SK-N-SH treated with all-trans-retinoic acid at 6 μM for 48 hours (cell line): ENCODE data around the gene A1BG.

Experiments
- ATAC-seq: fragments of 200-7000 bp; cut with Tn5 transposase; 3 replicates; pipeline ENCODE4 v1.9.1; 2020; ENCODE audit warnings: mild to moderate bottlenecking, moderate library complexity
- BACH2 ChIP-seq: fragments of 250-450 bp; sonication (Bioruptor Pico); IDR thresholded peaks from 2 replicates; pipeline ENCODE4 v1.9.0; 2021; ENCODE audit warnings: mild to moderate bottlenecking, borderline replicate concordance
- ISL1 ChIP-seq: fragments of 250-450 bp; sonication (Bioruptor Pico); IDR thresholded peaks from 2 replicates; pipeline ENCODE4 v2.1.2; 2022; ENCODE audit warnings: mild to moderate bottlenecking, moderate library complexity
- OSR1 ChIP-seq: fragments of 250-450 bp; sonication (Bioruptor Pico); IDR thresholded peaks from 2 replicates; pipeline ENCODE4 v1.8.0; 2022; ENCODE audit warnings: moderate library complexity, mild to moderate bottlenecking, inconsistent platforms
- PPARA ChIP-seq: fragments of 250-450 bp; sonication (Bioruptor Pico); IDR thresholded peaks from 2 replicates; pipeline ENCODE4 v1.5.0; 2020; ENCODE audit warnings: mild to moderate bottlenecking, borderline replicate concordance
- SNAI2 ChIP-seq: fragments of 250-450 bp; sonication (Bioruptor Pico); IDR thresholded peaks from 2 replicates; pipeline ENCODE4 v1.5.0; 2020; ENCODE audit warnings: mild to moderate bottlenecking, moderate library complexity
- TCF4 ChIP-seq: fragments of 250-450 bp; sonication (Bioruptor Pico); IDR thresholded peaks from 2 replicates; pipeline ENCODE4 v1.8.0; 2021; ENCODE audit warnings: mild to moderate bottlenecking, moderate library complexity, borderline replicate concordance
- TOX ChIP-seq: fragments of 250-450 bp; sonication (Bioruptor Pico); IDR thresholded peaks from 2 replicates; pipeline ENCODE4 v1.8.0; 2021; ENCODE audit warnings: mild to moderate bottlenecking, moderate library complexity, borderline replicate concordance
- ZNF565 ChIP-seq: fragments of 450-650 bp; formaldehyde crosslinking; conservative IDR thresholded peaks from 2 replicates; pipeline ENCODE4 v1.5.0; 2020; ENCODE audit warnings: low read depth, mild to moderate bottlenecking, moderate library complexity
- ZNF8 ChIP-seq: fragments of 450-650 bp; formaldehyde crosslinking; IDR thresholded peaks from 2 replicates; pipeline ENCODE4 v1.5.0; 2020; ENCODE audit warnings: mild to moderate bottlenecking, moderate library complexity
- TF ChIP-seq, protein P1 (sequence below): fragments of 250-450 bp; sonication (Bioruptor Pico); IDR thresholded peaks from 2 replicates; pipeline ENCODE4 v1.5.0; 2020; ENCODE audit warnings: mild to moderate bottlenecking, moderate library complexity
- TF ChIP-seq, protein P2 (sequence below): fragments of 250-450 bp; sonication (Bioruptor Pico); IDR thresholded peaks from 2 replicates; pipeline ENCODE4 v1.8.0; 2020; ENCODE audit warnings: mild to moderate bottlenecking, moderate library complexity, borderline replicate concordance
- TF ChIP-seq, protein P3 (sequence below): fragments of 250-450 bp; sonication (Bioruptor Pico); IDR thresholded peaks from 2 replicates; pipeline ENCODE4 v1.5.1; 2021; ENCODE audit warnings: mild to moderate bottlenecking, moderate library complexity
- TF ChIP-seq, protein P4 (sequence below): fragments of 250-450 bp; sonication (Bioruptor Pico); IDR thresholded peaks from 2 replicates; pipeline ENCODE4 v1.8.0; 2021; ENCODE audit warnings: low read depth, mild to moderate bottlenecking, moderate library complexity, borderline replicate concordance

A1BG gene

DNA sequence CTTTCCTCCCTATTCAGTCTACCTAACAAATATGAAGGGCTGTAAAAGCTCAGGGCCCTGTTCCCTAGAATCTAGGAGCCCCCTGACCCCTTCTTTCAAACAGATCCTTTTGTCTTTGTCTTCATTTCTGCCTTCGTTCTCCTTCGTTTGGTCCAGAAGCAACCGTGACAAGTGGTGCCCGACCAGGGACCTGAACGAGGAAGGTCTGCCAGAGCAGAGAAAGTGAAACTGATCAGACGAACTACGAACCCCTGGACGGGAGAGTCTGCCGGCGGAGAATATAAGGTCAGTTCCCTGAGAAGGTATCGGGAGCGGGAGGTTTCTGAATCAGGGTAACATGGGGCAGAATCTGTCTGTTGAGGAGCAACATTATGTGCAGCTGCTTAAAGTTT is 47.4 kb downstream of the A1BG start (continued):
- no peak for TF ChIP-seq OSR1 (CRISPR knock-in tag)
- no peak for TF ChIP-seq TCF4 (CRISPR knock-in tag)
- no peak for TF ChIP-seq BACH2 (CRISPR knock-in tag)

DNA sequence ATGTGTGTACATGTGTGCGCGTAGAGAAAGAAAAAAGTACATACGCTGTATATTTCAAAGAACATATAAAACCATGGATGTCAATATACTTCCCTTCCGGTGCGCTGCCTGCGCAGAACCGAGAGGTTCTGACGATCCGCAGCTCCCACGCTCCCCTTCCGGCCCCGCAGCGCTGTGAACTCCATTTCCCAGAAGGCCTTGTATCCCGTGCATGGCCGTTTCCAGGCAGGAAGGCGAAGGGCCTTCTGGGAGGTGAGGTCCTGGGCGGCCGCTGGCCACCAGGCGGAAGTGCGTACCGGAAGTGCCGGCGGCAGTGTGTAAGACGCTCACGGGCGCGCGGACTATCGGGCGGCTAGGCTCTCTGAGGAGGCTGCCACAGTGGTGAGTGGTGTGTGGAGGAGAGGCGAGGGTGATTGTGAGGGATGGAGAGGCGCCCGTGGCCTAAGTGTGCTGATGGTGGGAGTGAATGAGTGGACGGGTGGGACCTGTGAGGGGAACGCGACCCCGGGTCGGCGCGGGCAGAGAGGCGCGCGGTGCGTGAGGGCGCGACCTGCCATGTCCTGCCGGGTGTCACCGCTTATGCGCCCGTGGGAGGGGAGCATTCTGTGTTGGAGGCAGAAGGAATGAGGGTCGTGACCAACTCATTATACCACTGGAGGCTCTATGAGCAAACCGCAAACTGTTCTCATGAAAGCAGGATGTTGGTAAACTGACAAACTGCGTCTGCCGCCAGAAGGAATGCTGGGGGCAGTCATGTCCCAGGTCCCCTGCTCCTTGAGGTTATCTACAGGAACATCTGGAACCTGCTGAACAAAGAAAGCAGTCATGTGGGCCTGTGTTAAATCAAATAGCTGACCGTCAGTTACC is 48.0 kb downstream of the A1BG start, which contains the start of gene ERVK3-1:
TSS of gene ERVK3-1 (plus strand) at position 313 of the 867 bp plus-strand sequence. CDS start 6,792 bp downstream, outside the sequence.
- ATAC-seq = peak; percentile 99

DNA sequence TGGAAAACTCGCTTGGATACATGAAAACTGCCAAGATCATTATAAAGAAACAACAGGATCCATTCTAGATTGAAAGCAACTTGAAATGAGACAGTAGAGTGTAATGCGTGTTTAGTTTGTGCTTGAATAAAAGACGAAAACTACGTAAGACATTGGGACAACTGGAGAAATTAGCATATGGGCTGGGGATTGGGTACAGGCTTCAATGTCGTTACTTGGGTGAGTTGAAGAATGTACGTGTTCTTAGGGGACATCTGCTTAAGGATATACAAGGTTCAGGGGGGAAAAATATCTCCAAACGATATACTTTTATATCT is 48.6 kb downstream of the A1BG start:
- ATAC-seq = peak; percentile 2; the same call in 2 of the 3 replicates
- TF ChIP-seq ZNF8 (CRISPR knock-in tag) = no peak
- TF ChIP-seq, protein P1, sequence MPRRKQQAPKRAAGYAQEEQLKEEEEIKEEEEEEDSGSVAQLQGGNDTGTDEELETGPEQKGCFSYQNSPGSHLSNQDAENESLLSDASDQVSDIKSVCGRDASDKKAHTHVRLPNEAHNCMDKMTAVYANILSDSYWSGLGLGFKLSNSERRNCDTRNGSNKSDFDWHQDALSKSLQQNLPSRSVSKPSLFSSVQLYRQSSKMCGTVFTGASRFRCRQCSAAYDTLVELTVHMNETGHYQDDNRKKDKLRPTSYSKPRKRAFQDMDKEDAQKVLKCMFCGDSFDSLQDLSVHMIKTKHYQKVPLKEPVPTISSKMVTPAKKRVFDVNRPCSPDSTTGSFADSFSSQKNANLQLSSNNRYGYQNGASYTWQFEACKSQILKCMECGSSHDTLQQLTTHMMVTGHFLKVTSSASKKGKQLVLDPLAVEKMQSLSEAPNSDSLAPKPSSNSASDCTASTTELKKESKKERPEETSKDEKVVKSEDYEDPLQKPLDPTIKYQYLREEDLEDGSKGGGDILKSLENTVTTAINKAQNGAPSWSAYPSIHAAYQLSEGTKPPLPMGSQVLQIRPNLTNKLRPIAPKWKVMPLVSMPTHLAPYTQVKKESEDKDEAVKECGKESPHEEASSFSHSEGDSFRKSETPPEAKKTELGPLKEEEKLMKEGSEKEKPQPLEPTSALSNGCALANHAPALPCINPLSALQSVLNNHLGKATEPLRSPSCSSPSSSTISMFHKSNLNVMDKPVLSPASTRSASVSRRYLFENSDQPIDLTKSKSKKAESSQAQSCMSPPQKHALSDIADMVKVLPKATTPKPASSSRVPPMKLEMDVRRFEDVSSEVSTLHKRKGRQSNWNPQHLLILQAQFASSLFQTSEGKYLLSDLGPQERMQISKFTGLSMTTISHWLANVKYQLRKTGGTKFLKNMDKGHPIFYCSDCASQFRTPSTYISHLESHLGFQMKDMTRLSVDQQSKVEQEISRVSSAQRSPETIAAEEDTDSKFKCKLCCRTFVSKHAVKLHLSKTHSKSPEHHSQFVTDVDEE (CRISPR knock-in tag) = no peak
- TF ChIP-seq, protein P2, sequence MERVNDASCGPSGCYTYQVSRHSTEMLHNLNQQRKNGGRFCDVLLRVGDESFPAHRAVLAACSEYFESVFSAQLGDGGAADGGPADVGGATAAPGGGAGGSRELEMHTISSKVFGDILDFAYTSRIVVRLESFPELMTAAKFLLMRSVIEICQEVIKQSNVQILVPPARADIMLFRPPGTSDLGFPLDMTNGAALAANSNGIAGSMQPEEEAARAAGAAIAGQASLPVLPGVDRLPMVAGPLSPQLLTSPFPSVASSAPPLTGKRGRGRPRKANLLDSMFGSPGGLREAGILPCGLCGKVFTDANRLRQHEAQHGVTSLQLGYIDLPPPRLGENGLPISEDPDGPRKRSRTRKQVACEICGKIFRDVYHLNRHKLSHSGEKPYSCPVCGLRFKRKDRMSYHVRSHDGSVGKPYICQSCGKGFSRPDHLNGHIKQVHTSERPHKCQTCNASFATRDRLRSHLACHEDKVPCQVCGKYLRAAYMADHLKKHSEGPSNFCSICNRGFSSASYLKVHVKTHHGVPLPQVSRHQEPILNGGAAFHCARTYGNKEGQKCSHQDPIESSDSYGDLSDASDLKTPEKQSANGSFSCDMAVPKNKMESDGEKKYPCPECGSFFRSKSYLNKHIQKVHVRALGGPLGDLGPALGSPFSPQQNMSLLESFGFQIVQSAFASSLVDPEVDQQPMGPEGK (CRISPR knock-in tag) = no peak

More for the DNA sequence above, 48.0 kb downstream of the A1BG start, which contains the start of gene ERVK3-1:
- TF ChIP-seq SNAI2 (no peak), ZNF565 (CRISPR knock-in tag) (no peak), ISL1 (CRISPR knock-in tag) (no peak), PPARA (CRISPR knock-in tag) (no peak), TOX (CRISPR knock-in tag) (no peak)
- TF ChIP-seq, protein P2 (CRISPR knock-in tag) = no peak
- TF ChIP-seq, protein P3, sequence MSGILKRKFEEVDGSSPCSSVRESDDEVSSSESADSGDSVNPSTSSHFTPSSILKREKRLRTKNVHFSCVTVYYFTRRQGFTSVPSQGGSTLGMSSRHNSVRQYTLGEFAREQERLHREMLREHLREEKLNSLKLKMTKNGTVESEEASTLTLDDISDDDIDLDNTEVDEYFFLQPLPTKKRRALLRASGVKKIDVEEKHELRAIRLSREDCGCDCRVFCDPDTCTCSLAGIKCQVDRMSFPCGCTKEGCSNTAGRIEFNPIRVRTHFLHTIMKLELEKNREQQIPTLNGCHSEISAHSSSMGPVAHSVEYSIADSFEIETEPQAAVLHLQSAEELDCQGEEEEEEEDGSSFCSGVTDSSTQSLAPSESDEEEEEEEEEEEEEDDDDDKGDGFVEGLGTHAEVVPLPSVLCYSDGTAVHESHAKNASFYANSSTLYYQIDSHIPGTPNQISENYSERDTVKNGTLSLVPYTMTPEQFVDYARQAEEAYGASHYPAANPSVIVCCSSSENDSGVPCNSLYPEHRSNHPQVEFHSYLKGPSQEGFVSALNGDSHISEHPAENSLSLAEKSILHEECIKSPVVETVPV (CRISPR knock-in tag) = no peak
- TF ChIP-seq, protein P4, sequence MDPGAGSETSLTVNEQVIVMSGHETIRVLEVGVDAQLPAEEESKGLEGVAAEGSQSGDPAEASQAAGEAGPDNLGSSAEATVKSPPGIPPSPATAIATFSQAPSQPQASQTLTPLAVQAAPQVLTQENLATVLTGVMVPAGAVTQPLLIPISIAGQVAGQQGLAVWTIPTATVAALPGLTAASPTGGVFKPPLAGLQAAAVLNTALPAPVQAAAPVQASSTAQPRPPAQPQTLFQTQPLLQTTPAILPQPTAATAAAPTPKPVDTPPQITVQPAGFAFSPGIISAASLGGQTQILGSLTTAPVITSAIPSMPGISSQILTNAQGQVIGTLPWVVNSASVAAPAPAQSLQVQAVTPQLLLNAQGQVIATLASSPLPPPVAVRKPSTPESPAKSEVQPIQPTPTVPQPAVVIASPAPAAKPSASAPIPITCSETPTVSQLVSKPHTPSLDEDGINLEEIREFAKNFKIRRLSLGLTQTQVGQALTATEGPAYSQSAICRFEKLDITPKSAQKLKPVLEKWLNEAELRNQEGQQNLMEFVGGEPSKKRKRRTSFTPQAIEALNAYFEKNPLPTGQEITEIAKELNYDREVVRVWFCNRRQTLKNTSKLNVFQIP = no peak
- TF ChIP-seq, protein P1 (CRISPR knock-in tag) = no peak
